GM18861 (cell line): ENCODE measurements around the gene ICA1L.

Source experiments
- ATAC-seq: cut with Tn5 transposase; IDR thresholded peaks from one replicate; pipeline ENCODE4 v1.9.1; 2021; ENCODE audit not compliant: unreplicated experiment

Gene ICA1L

DNA sequence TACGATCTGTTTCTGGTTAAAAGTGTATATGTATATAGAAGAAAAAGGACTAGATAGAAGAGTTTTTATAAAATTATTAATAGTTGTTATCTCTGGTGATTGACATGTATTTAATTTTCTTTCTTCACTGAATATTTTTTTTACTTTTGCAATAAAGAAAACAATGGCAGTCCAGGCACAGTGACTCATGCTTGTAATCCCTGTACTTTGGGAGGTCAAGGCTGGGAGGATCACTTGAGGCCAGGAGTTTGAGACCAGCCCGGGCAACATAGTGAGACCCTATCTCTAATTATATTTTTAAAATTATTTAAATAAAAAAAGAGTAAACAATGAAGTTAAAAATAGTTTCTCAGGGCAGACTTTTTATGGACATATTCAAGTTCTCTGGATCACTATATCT, 122.1 kb downstream of the ICA1L start:
- no peak for ATAC-seq

DNA sequence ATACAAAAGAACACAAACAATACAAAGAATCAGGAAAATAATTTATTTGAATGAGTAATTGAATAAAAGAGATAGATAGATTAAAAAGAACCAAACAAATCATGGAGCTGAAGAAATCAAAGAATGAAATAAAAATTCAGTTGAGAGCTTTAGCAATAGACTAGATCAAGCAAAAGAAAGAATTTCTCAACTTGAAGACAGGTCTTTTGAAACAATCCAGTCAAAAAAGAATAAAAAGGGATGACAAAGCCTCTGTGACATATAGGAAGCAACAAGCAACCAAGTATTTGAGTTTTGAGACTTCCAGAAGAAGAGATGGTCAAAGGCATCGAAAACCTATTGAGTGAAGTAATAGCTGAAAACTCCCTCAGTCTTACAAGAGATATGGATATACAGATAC, 128.0 kb downstream of the ICA1L start:
- ATAC-seq: no peak

DNA sequence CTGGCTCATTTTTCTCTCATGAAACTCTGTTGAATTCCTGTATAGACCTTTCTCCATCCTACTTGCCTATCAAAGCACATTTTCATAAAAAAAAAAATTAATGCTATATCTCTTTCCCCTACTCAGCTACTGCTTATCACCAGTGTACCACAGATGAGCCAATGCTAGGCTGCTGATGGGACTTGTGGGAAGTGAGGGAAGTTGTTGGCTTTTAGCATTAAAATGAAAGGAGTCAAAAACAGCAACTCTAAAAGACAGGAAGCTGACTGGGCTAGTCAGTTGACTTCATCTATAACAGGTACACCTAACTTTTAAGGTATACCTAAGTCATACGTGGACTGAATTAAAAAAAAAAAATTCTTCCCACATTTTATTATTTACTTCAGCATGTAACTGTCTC, 134.7 kb downstream of the ICA1L start:
- ATAC-seq: no peak

DNA sequence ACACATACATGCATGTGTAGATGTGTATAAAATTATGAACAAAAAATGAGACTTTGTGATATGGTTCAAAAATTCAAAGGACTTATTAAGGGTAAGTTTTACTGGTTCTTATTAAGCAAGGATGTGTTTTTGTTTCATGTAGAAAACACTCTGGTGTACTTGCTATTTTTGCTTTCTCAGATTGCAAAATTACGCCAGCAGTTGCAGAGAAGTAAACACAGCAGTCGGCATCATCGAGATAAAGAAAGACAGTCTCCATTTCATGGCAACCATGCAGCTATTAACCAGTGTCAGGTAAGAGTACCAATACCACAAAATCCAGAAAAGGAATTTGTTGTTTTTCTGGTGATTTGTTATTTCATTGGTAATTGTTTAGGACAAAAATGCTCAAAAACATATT, 145.5 kb downstream of the ICA1L start:
- no peak for ATAC-seq

DNA sequence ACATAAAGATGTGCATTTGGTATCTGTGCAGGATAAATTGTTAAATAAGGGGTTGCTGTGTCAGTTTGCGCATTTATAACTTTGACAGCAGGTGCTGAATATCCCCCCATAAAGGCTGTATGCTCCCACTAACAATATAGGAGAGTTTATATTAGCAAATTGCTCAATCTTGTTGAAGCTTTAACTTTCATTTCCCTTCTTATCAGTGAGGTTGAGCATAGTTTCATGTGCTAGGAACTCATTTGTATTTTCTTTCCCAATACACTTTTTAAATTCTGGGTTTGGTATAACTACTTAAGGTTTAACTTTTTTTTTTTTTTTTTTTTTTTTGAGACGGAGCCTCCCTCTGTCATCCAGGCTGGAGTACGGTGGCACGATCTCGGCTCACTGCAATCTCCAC, 147.8 kb downstream of the ICA1L start:
- ATAC-seq: no peak
